ENCODE measurements around the gene OR51A2. TPM values are rescaled to one million over a fixed set of nuclear protein-coding genes. Genes with fewer than 3 reads are reported as not detected.
"Not testable (repeated sequence)": the region's sequence is repeated elsewhere in the genome, so short reads cannot be mapped to it uniquely, and the experiment has no call there.

OR51A2 gene, protein sequence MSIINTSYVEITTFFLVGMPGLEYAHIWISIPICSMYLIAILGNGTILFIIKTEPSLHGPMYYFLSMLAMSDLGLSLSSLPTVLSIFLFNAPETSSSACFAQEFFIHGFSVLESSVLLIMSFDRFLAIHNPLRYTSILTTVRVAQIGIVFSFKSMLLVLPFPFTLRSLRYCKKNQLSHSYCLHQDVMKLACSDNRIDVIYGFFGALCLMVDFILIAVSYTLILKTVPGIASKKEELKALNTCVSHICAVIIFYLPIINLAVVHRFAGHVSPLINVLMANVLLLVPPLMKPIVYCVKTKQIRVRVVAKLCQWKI
- not detected for total RNA-seq

DNA sequence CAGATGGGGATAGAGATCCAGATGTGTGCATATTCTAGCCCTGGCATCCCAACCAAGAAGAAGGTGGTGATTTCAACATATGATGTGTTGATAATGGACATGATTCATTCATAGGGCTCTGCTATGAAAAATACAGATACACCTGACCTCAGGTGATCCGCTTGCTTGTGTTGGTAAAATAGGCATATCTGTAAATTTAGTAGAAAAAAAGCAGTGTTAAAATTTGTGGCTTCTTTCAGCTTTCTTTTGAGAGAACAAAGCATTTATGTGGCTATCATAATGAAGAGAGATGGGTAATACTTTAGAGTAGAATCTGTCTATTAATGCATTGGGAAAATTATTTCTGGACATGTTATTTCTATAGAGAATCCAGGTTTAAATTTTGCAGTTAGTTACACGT, at the start of gene OR51A2:
Gene OR51A2 (minus strand): TSS at position 101 of the 400 bp plus-strand sequence. CDS start 0 bp downstream, at position 101.
- DNase-seq (ENCODE audit: low spot score): not testable (repeated sequence)

DNA sequence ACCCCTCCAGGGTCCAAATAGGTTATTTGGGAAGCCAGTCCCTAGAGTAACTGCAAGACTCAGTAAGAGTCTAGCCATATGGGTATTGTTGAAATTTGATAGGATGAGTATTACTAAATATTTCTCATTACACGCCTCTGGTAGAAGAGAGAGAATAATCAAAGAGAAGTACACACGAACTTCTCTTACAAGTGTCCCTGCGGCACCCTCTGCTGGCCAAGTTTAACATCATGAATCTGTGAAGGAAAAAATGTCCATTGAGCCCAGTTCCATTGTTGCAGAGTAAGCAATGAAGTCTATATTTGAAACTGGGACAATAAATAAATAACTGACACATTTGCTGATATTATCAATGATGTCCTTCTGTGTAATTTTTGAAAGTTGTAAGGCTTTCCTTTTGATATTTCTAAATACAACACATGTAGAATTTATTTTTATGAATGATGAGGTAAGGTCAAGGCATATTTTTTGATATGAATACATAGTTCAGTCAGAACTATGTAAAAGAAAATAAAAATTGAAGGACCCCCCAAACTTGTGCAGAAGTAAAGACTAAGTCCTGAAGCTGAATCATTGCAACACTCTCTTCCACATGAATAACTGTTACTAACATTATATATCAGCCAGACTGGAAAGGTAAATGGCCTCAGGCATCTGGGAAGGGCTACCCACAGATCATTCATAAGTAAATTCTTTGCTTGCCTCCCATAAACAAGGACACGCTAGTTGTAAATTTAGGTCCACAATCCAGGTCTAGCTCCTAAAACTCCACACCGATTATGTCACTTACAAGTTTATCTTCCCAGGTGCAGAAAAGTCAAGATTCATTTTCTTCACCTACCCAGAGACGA, 49.1 kb upstream of the OR51A2 start:
- no peak for DNase-seq (ENCODE audit: low spot score)

DNA sequence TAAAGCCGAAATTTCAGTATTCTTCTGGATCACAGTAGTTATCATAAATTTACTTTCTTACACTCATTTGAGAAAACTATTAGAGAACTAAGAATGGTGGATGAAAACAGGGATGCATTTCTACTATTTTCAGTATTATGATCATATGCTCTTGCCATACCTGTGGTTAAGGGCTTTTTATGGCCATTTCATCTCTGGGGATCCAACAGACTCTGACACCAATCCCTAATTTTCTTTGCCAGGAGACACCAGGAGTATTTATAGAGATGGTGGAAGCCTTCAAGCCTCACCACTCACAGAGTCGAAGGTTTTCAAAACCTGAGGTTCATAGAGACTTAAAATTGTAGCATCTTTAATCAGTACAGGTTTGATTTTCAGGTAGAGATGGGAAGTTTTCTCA, 39.0 kb upstream of the OR51A2 start, which contains the start of gene OR51L1:
Gene OR51L1 (plus strand): TSS at position 301 of the 400 bp plus-strand sequence. CDS start 4,132 bp downstream, outside the sequence.
- DNase-seq (ENCODE audit: low spot score): no peak

DNA sequence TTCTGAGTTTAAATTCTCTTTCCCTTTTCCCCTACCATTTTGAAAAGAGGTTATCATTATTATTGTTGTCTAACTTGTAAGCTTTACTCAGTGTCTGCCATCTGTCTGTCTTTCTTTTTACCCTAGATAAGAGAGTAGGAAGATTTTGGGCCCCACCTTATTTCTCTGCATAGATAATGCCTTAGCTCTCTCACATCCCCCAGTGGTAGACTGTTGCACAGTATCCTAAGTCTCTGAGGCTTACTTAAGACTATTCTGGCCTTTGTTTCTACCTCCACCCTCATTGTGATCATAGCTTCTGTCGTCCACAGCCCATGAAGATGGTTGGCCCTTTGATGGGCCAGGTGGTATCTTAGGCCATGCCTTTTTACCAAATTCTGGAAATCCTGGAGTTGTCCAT, 35.5 kb upstream of the OR51A2 start:
- DNase-seq (ENCODE audit: low spot score): no peak

DNA sequence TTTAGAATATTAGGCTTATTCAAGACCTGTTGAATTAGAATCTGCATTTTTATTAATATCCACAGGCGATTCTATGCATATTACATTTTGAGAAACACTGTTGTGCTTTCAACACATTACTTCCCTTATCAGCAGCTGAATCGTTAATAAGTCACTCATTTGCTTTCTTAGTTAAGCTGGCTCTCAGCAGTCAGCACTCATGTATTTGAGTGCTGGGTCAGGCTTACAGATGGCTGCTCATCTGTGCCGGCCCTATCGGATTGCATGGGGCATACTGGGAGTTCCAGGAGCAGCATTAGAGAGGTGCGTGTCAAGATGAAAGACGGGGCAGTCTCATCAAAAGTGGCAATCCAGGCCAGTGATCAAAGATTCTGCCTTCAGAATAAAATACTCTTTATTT, 28.3 kb upstream of the OR51A2 start:
- DNase-seq (ENCODE audit: low spot score): no peak

DNA sequence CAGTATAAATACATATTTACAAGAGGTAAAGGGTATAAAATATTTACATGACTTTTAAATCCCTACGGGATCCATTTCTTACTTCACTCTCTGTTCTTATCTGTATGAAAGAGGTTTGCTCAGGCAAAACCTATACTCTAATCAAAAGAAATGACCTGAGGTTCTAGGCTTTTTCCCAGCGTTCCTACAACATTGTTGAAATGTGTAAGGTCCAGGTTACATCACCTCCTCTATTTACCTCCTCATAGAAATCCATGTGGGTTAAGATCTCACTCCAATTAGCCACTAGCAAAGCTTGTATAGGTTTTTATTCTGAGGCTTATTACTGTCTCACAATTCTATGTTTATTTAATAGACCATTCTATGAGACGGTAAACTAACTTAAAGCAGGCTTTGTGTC, 27.2 kb upstream of the OR51A2 start:
- no peak for DNase-seq (ENCODE audit: low spot score)

DNA sequence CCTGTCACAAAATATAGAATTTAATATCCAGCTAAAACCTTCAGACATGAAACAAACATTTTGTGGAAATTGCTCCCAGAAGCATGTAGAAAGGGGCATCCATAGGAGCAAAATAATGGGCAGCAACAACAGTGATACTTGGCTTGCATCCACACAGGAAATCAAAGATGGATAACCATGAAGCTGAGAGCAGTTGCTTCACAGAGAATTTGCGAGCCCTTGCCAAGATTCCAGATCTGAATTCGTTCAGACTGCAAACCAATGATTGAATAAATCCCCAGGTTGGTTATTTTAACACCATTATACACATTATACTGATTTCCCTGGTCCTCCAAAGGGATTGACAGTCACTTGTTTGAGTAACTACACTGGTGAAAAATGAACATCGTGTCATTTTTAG, 23.5 kb upstream of the OR51A2 start:
- no peak for DNase-seq (ENCODE audit: low spot score)

DNA sequence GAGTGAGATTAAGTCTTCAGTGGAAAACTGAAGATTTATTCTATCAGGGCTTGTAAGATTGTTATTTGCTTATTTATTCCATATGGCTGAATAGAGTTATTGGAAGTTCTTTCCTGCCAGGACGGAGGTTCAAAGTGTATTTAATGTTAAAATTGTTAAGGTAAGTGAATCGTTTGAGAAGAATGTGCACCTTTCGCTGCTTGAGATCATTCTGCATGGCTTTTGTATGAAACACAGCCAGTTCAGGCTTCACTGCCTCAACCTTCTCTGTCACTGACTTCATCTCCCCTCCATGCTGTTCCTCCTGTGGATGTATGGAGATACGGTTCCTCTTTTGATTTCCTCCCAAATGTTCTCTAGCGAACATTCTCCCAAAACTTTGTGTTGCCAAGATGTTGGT, 19.9 kb upstream of the OR51A2 start:
- no peak for DNase-seq (ENCODE audit: low spot score)

DNA sequence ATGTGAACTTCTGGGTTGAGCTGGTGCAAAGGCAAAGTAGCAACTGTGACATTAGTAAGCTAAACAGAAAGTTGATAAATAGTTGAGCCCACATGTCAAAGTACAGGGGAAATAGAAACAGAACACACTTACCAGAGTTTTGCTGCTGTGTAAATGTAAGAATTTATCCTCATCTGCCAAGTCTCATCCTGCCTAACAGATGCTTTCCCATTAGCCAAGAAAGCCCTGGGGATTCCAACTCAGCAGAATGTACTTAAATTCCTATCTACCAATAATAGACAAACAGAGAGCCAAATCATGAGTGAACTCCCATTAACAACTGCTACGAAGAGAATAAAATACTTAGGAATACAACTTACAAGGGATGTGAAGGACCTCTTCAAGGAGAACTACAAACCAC, 7.3 kb upstream of the OR51A2 start:
- no peak for DNase-seq (ENCODE audit: low spot score)

DNA sequence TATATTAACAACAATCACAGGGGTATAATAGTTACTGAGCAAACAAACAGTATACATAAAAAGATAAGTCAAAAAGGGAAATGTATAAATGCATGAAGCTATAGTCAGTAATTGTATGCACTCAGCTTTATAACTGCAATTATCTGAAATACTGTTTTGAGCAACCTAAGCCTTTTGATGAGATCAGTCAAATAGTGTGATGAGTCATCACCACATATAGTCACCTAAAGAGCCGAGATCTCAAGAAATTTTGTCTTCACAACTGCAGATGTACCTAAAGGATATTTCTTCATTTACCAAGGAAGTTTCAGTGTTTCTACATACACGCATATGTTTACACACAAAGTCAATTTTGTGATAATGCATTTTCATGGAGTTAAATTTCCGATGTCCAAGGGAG, 5.4 kb upstream of the OR51A2 start:
- no peak for DNase-seq (ENCODE audit: low spot score)

DNA sequence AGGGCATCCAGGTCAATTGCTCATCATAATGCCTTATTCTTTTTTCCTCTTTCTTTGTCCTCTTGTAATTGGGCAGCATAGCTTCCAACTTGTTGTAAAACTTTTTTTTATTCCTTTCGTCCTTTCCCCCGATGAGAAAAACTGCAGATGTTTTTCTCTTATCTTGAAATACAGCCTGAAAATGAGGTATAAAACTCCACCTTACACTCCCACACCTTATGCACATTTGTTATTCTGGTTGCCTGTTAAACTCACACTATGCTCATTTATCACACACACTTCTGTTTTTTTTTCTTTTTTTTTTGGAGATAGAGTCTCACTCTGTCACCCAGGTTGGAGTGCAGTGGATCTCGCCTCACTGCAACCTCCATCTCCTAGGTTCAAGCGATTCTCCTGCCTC, 1.9 kb upstream of the OR51A2 start:
- DNase-seq (ENCODE audit: low spot score): no peak

DNA sequence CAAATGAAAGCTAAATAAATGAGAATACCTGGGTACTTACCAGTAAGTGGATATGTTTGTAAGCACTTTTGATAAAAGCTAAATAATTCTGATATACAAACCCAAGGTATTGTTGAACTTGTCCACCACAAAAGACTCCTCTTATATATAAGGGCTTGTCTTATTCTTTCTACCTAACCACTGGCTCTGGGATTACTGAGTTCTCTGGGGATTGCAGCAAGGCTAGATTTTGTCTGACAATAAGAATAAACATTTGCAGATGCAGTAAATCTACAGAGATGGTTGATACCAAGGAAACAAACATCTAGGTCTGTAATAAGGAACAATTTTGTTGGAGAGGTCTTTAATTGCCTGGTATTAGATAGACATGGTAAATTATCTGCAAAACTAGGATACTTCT, 8.0 kb downstream of the OR51A2 start, which contains the start of gene OR51A4:
Gene OR51A4 (minus strand): TSS at position 101 of the 400 bp plus-strand sequence. CDS start 505 bp downstream, outside the sequence.
- no peak for DNase-seq (ENCODE audit: low spot score)

DNA sequence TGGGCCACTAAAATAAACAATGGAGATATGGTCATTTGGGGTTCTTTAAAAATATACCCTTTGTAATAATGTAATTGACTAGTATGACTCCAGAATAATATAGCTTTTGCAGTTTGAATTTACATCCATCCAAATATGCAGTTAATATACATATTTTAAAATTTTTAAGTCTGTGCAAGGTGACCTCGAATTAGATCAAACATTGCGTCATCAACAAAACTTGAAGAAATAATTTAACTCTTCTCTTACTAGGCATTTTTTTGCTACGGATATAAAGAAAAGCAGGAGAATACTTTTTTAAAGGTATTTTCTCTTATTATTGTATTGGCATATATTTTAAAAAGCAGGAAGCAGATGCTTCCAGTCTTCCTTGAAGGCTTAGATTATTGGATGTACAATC, 18.8 kb downstream of the OR51A2 start:
- no peak for DNase-seq (ENCODE audit: low spot score)

DNA sequence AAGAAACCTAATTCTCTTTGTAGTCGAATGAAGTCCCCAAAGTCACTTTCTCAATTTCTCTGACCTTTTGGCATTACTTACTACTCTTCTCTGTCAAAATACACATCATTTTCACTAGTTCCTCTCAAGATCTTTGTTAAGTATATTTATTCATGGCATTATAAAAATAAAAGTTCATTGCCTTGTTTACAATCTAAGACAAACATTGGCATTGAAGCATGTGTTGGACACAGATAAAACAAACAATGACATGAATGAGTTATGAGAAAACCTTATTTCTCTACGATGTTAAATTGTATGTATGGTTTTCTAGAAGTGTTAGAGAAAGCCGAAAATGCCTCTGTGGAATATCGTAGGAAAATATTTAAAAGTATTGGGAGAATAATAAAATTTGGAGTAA, 22.8 kb downstream of the OR51A2 start:
- no peak for DNase-seq (ENCODE audit: low spot score)

DNA sequence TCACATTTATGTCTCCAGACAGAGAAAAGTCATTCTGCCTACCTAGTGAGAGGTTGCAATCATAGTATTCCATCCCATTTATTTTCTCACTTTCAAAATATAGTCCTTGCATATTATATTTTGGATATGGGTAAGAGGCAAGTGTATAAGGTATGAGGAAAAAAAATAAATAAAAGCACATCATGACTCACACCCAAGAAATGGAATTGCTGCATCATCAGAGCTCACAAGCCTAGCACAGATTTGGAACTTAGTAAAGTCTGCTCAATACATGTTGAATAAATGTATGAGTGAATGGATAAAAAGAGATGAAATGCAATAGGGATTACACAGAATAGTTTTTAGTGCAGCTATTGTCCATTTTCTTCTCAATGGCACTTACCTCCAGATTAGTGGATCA, 28.9 kb downstream of the OR51A2 start:
- DNase-seq (ENCODE audit: low spot score): no peak

DNA sequence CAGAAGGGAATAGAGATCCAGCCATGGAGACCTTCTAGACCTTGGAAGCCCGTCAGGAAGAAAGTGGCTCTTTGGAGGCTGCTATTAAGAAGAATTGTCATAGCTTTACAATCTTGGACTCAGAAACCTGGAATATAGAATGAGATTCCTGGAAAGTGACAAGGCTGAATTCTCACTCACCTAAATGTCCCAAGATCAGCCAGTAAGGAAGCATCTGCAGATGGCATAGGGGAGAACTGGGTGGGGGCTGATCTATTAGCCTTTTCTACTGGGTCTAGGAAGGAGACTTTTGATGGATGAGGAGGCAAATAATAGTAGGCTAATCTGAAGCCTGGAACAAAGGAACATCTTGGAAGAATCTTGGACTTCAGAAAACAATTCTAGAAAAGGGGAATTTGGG, 31.3 kb downstream of the OR51A2 start, which contains the start of gene OR51G1:
Gene OR51G1 (minus strand): TSS at position 101 of the 400 bp plus-strand sequence. CDS start 0 bp downstream, at position 101.
- no peak for DNase-seq (ENCODE audit: low spot score)

DNA sequence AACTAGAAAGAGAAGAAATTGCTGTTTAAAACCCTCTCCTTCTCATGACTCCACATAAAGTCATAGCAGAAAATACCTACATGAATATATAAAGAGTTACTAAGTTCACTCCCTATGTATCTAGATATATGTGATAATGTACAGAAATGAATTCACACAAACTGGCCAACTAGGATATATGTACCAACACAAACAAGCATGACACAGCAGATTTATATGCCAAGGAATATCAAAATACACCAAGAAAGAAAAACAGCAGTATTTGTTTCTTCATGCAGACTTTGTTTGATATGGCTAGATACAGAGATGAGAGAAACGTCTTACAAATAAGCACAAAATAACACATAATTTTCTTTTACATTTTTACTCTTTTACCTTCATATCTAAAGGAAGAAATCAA, 33.2 kb downstream of the OR51A2 start:
- no peak for DNase-seq (ENCODE audit: low spot score)

DNA sequence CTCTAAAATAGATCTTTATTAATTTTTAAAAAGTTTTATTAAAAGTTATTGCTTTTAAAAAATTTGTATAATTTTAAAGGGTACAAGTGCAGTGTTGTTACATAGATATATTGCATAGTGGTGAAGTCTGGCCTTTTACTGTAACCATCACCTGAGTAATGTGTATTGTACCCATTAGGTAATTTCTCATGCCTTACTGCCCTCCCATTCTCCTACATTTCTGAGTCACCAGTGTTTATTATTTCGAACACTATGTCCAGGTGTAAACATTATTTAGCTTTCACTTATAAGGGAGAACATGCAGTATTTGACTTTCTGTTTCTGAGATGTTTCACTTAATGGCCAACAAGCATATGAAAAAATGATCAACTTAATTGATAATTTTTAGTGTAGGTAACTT, 33.7 kb downstream of the OR51A2 start:
- DNase-seq (ENCODE audit: low spot score): no peak

DNA sequence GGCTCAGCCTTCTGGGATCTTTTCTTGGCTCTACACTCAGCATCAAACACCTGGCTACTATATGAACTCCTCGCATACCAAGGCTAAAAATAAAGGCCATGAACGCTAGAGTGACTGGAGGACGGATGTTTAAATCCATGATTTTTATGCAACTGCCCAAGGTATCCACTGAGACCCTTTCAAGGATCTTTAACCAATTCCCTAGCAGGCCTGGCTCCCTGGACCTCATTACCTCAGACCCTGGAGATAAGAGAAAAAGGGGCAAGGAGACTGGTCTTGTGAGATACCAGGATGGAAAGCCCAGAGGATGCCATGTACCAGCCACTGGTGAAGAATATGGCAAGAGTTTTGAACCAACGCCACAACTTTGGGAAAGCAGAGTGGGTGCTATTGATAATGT, 36.3 kb downstream of the OR51A2 start, which contains the start of gene OR51G2:
Gene OR51G2 (minus strand): TSS at position 101 of the 400 bp plus-strand sequence. CDS start 3,687 bp downstream, outside the sequence.
- DNase-seq (ENCODE audit: low spot score): no peak

DNA sequence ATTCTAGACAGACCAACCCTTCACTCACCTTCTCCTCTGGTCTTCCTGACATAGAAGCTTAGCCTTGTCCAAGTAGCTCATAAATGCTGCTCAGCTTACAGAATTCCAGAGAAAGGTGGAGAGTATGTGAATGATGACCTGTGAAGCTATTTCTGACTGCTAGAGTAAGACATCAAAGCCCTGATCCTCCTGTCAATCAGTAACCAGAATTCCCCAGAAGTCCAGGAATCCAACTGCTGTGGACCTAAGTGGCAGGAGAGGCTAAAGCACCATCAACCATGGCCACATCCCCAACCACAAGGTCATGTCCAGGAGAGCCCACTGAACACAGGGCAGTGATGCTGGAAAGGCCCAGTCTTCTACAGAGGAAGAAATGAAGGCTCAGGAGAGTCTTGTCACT, 38.9 kb downstream of the OR51A2 start:
- no peak for DNase-seq (ENCODE audit: low spot score)

Measured in ureter (tissue), 1 donor.